Keratinocyte (primary cell): ENCODE measurements around the gene TMEM150B.

Source experiments
- CTCF ChIP-seq, 3 experiments: IDR thresholded peaks in 1 of 3; conservative IDR thresholded peaks in 1 of 3; optimal IDR thresholded peaks in 1 of 3; 2 replicates in 2 of 3; 3 replicates in 1 of 3; pipeline versions ENCODE3 to v1.5.1; 2011; ENCODE audit warnings: low read length in 3 of 3, mild to moderate bottlenecking in 3 of 3, moderate library complexity in 2 of 3, control low read depth in 1 of 3, inconsistent platforms in 1 of 3; ENCODE audit not compliant: insufficient read depth in 2 of 3; ENCODE audit errors: extremely low read depth in 1 of 3
- EZH2 ChIP-seq: IDR thresholded peaks from one replicate; pipeline ENCODE4 v1.6.1; 2012; ENCODE audit warnings: inconsistent platforms, mild to moderate bottlenecking, low read length, moderate library complexity

GRCh38 chr19:55311797-55312196, 13.3 kb downstream of the TMEM150B start:
- TF ChIP-seq EZH2 (no peak), CTCF (optimal IDR thresholded peaks at IDR 0.05 in 1 of 3, IDR thresholded peaks at IDR 0.05 in 1 of 3, conservative IDR thresholded peaks at IDR 0.05 in 1 of 3; ENCODE audit: extremely low read depth in 1 of 3, insufficient read depth in 2 of 3, low read length in 3 of 3) (no peak)
